SKM-1 (cell line): ENCODE measurements around the gene PMEL.
"Not testable (repeated sequence)": the region's sequence is repeated elsewhere in the genome, so short reads cannot be mapped to it uniquely, and the experiment has no call there.

ENCODE experiments used
- DNase-seq: peaks from one replicate; lab custom pipeline; 2025; ENCODE audit not compliant: unreplicated experiment; lab: John Stamatoyannopoulos, UW

The PMEL gene

GRCh38 chr12:55925870-55926737, 39.7 kb downstream of the PMEL start:
- DNase-seq: no peak

- DNase-seq: no peak
These were observed 40.5 kb downstream of the PMEL start for GRCh38 chr12:55925371-55925770.

DNA sequence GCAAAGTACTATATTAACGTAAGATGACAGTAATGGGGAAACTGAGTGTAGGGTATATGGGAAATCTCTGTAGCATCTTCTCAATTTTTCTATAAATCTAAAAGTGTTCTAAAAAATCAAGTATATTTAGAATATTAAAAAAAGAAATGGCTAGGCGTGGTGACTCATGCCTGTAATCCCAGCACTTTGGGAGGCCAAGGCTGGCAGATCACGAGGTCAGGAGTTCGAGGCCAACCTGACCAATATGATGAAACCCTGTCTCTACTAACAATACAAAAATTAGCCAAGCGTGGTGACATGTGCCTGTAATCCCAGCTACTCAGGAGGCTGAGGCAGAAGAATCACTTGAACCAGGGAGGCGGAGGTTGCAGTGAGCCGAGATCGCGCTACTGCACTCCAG, 42.2 kb downstream of the PMEL start:
- not testable (repeated sequence) for DNase-seq

DNA sequence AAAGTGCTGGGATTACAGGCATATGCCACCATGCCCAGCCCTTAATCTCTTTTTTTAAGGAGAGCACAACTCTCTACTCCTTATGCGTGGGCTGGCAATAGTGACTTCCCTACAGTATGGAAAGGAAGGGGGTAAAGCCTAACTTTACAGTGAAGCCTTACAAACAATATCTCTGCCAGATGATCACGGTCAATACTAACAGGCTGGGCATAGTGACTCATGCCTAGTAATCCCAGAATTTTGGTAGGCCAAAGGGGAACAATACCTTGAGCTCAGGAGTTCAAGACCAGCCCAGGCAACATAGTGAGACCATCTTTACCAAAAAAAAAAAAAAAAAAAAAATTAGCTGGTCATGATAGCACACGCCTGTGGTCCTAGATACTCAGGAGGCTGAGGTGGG, 43.7 kb downstream of the PMEL start:
- DNase-seq: no peak

- DNase-seq: not testable (repeated sequence)
These were observed 46.8 kb downstream of the PMEL start for GRCh38 chr12:55919032-55919431.

- DNase-seq: no peak
These were observed 50.4 kb downstream of the PMEL start for GRCh38 chr12:55915482-55915859.

DNA sequence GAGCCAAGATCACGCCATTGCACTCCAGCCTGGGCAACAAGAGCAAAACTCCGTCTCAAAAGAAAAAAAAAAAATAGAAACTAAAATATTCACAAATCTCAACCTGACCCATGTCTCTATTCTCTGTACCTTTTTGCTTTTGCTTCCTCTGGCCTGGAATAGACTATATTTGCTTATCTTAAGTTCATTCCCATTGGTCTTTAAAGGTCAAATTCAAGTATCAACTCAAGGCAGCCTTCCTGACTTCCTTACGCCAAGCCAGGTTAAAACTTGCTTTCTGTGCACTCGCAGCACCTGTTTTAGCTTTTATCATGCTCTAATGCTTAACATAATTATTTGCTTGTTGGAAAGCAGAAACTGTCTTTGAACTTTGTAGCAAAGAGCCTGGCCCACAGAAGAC, 52.9 kb downstream of the PMEL start:
- no peak for DNase-seq

GRCh38 chr12:55909513-55909884, 56.3 kb downstream of the PMEL start:
- DNase-seq: no peak

- no peak for DNase-seq
These were observed 56.9 kb downstream of the PMEL start for GRCh38 chr12:55908726-55909512.

DNA sequence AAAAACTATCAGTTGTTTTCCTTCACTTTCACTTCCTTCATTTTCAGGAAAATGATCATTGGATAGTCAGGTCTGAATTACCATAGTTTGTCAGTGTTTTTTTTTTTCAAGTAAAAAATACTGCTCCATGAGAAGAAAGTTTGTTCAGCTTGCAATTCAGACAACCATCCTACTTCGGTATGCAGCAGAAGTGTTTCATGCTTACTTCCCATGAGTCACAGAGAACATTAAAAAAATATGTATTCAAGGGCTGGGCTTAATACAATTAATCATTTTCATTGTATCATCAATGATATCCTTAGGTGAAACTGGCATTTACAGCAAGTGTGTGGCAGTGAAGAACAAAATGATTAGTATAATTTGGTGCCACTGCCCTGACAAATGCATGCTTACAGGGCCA, 59.8 kb downstream of the PMEL start:
- DNase-seq: no peak
